Astrocyte (in vitro differentiated cells and primary cell): ENCODE measurements around the gene THOP1. TPM values are rescaled to one million over a fixed set of nuclear protein-coding genes. Genes with fewer than 3 reads are reported as not detected.

Experiments used
- DNase-seq: peaks from one replicate; pipeline ENCODE4 v3.0.0-alpha.2; 2010; ENCODE audit warnings: low read depth
- FAIRE-seq: peaks from 2 replicates; lab custom pipeline; 2011; peaks lifted over from hg19 to GRCh38; lab: Jason Lieb, UNC
- H2AFZ ChIP-seq: 2 replicates; pipeline ENCODE4 v1.6.0; 2012; ENCODE audit warnings: low read depth, low read length, inconsistent platforms
- H3K27ac ChIP-seq: 2 replicates; pipeline ENCODE4 v1.5.1; 2011; ENCODE audit warnings: low read depth, low read length, inconsistent platforms
- H3K27me3 ChIP-seq: 2 replicates; pipeline ENCODE4 v1.6.0; 2011; ENCODE audit warnings: low read length, inconsistent platforms; ENCODE audit not compliant: insufficient read depth
- H3K36me3 ChIP-seq: 2 replicates; pipeline ENCODE4 v1.5.1; 2011; ENCODE audit warnings: low read length, inconsistent platforms; ENCODE audit not compliant: insufficient read depth
- H3K4me1 ChIP-seq: 2 replicates; pipeline ENCODE4 v1.5.1; 2011; ENCODE audit warnings: low read length, inconsistent platforms; ENCODE audit not compliant: insufficient read depth
- H3K4me2 ChIP-seq: 2 replicates; pipeline ENCODE4 v1.6.0; 2012; ENCODE audit warnings: low read length, inconsistent platforms
- H3K4me3 ChIP-seq: 2 replicates; pipeline ENCODE4 v1.5.1; 2011; ENCODE audit warnings: low read depth, mild to moderate bottlenecking, low read length, inconsistent platforms; ENCODE audit not compliant: insufficient read depth
- H3K79me2 ChIP-seq: 2 replicates; pipeline ENCODE4 v1.6.0; 2012; ENCODE audit warnings: mild to moderate bottlenecking, low read length, inconsistent platforms; ENCODE audit not compliant: insufficient read depth
- H3K9ac ChIP-seq: 2 replicates; pipeline ENCODE4 v1.6.0; 2012; ENCODE audit warnings: mild to moderate bottlenecking, low read length, inconsistent platforms
- H3K9me3 ChIP-seq: 2 replicates; pipeline ENCODE4 v1.5.1; 2012; ENCODE audit warnings: low read depth, mild to moderate bottlenecking, low read length, inconsistent platforms; ENCODE audit not compliant: insufficient read depth
- H4K20me1 ChIP-seq: 2 replicates; pipeline ENCODE4 v1.6.0; 2012; ENCODE audit warnings: low read length, inconsistent platforms; ENCODE audit not compliant: insufficient read depth
- H3K27ac Mint-ChIP-seq: one replicate; pipeline ENCODE4 v1.8.0; 2021; ENCODE audit warnings: mild to moderate bottlenecking, mixed read lengths; ENCODE audit not compliant: unreplicated experiment
- H3K27me3 Mint-ChIP-seq: one replicate; pipeline ENCODE4 v1.8.0; 2021; ENCODE audit warnings: low read depth, mixed read lengths; ENCODE audit not compliant: unreplicated experiment
- H3K36me3 Mint-ChIP-seq: one replicate; pipeline ENCODE4 v1.8.0; 2021; ENCODE audit warnings: low read depth, mixed read lengths; ENCODE audit not compliant: unreplicated experiment
- H3K4me1 Mint-ChIP-seq: one replicate; pipeline ENCODE4 v1.8.0; 2021; ENCODE audit warnings: low read depth, mixed read lengths; ENCODE audit not compliant: unreplicated experiment
- H3K4me3 Mint-ChIP-seq: one replicate; pipeline ENCODE4 v1.8.0; 2021; ENCODE audit warnings: mild to moderate bottlenecking, moderate library complexity, mixed read lengths; ENCODE audit not compliant: unreplicated experiment
- H3K9me3 Mint-ChIP-seq: one replicate; pipeline ENCODE4 v1.8.0; 2021; ENCODE audit warnings: mild to moderate bottlenecking, mixed read lengths; ENCODE audit not compliant: unreplicated experiment
- CTCF ChIP-seq: IDR thresholded peaks from 2 replicates; pipeline ENCODE4 v1.5.1; 2011; ENCODE audit warnings: low read depth, mild to moderate bottlenecking, inconsistent platforms, low read length, moderate library complexity; ENCODE audit not compliant: insufficient read depth
- EZH2 ChIP-seq: IDR thresholded peaks from 2 replicates; pipeline ENCODE4 v1.6.1; 2012; ENCODE audit warnings: mild to moderate bottlenecking, low read length, inconsistent platforms; ENCODE audit not compliant: insufficient read depth
- total RNA-seq: library from RNA; stranded (reverse); gene quantifications from 2 replicates; pipeline ENCODE4 v1.2.1, GENCODE V29; 2021

Gene THOP1
- total RNA-seq, 1 donor from 2014 or later = 73.4 TPM

GRCh38 chr19:2782936-2783780, 2.1 kb upstream of the THOP1 start, which contains the start of gene SGTA:
Gene SGTA (minus strand): TSS chr19:2783273. CDS start chr19:2769068, 14,205 bp downstream.
- Histone ChIP-seq H3K27ac (peak within 1 kb of the TSS; percentile 94), H3K36me3 (no peaks in the 10 kb centered on the region), H3K4me3 (peak within 1 kb of the TSS; percentile 97), H2AFZ (peak within 1 kb of the TSS; percentile 84), H3K4me2 (peak within 1 kb of the TSS; percentile 87), H3K27me3 (no peaks in the 10 kb centered on the region), H3K9ac (peak within 1 kb of the TSS; percentile 99), H3K79me2 (peaks cover 79% of the 10 kb centered on the region), H3K9me3 (no peaks in the 10 kb centered on the region), H3K4me1 (peaks cover 18% of the 10 kb centered on the region), H4K20me1 (peaks cover 52% of the 10 kb centered on the region)
- TF ChIP-seq CTCF = peak; percentile 20
- TF ChIP-seq EZH2 = no peak
- H3K36me3 Mint-ChIP-seq = no peaks in the 10 kb centered on the region
- no peaks in the 10 kb centered on the region for H3K27me3 Mint-ChIP-seq
- peak within 1 kb of the TSS; percentile 91 for H3K27ac Mint-ChIP-seq
- H3K4me1 Mint-ChIP-seq = peaks cover 10% of the 10 kb centered on the region
- peak within 1 kb of the TSS; percentile 98 for H3K4me3 Mint-ChIP-seq
- no peaks in the 10 kb centered on the region for H3K9me3 Mint-ChIP-seq
- DNase-seq (peak; percentile 98), FAIRE-seq (peak; percentile 87)

DNA sequence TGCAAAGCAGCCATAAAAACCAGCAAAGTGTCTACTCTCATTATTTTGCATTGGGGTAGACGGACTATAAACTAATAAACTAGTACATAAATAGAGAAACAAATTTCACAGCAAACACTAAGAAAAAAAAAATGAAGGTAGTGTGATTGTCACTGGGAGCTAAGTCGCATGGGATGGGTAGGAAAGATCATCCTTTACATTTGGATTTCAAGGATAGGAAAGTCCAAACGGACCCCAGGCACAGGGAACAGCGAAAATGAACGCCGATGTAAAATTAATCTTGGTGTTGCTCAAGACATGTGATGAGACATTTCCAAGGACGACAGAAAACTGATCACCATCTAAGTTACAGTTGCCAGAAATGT, 1.5 kb upstream of the THOP1 start:
- Mint-ChIP-seq H3K9me3 (no peaks in the 10 kb centered on the region), H3K4me3 (peak overlapping the region; percentile 98), H3K27ac (peak overlapping the region; percentile 91), H3K27me3 (no peaks in the 10 kb centered on the region), H3K36me3 (no peaks in the 10 kb centered on the region), H3K4me1 (peaks cover 7% of the 10 kb centered on the region)
- Histone ChIP-seq H3K9ac (no peak overlapping the region), H2AFZ (peak overlapping the region; percentile 74), H4K20me1 (peaks cover 46% of the 10 kb centered on the region), H3K27ac (peak overlapping the region; percentile 94), H3K4me2 (peak overlapping the region; percentile 87), H3K4me1 (peaks cover 18% of the 10 kb centered on the region), H3K79me2 (peaks cover 79% of the 10 kb centered on the region), H3K36me3 (no peaks in the 10 kb centered on the region), H3K27me3 (no peaks in the 10 kb centered on the region), H3K9me3 (no peaks in the 10 kb centered on the region), H3K4me3 (peak overlapping the region; percentile 97)
- FAIRE-seq (no peak), DNase-seq (no peak)
- TF ChIP-seq CTCF (no peak), EZH2 (no peak)

DNA sequence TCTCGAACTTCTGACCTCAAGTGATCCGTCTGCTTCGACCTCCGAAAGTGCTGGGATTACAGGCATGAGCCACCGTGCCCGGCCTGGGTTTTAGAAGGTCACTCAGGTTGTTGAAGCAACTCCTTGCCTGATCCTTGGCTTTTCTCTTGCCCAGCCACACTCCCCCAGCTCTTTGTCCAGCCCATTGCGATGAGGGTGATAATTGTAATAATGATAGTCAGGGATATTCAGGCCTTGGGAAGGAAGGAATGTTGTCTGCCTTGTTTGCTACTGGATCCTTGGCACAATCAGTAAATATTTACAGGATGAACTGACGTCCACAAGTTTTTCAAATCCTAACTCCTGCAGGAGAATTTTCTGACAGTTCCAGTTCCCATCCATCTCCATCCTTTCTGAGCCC, 1.8 kb downstream of the THOP1 start:
- H3K4me3 Mint-ChIP-seq = peak overlapping the region; percentile 97
- Histone ChIP-seq H3K9ac (peak overlapping the region; percentile 18), H3K4me2 (peak overlapping the region; percentile 22), H4K20me1 (peaks cover 18% of the 10 kb centered on the region), H3K4me1 (peaks cover 15% of the 10 kb centered on the region), H3K79me2 (peaks cover 63% of the 10 kb centered on the region), H3K27ac (no peak overlapping the region), H3K4me3 (no peak overlapping the region), H3K27me3 (no peaks in the 10 kb centered on the region), H3K9me3 (no peaks in the 10 kb centered on the region), H3K36me3 (no peaks in the 10 kb centered on the region), H2AFZ (no peak overlapping the region)
- H3K9me3 Mint-ChIP-seq = no peaks in the 10 kb centered on the region
- H3K27ac Mint-ChIP-seq = no peak overlapping the region
- no peak for DNase-seq
- no peaks in the 10 kb centered on the region for H3K27me3 Mint-ChIP-seq
- TF ChIP-seq EZH2 (no peak), CTCF (no peak)
- FAIRE-seq = no peak
- H3K4me1 Mint-ChIP-seq = peaks cover 5% of the 10 kb centered on the region
- no peaks in the 10 kb centered on the region for H3K36me3 Mint-ChIP-seq
